PFSK-1 (cell line): Measurements from ENCODE around the gene MUSK.

ENCODE experiments used
- REST ChIP-seq, 2 experiments: IDR thresholded peaks; 2 replicates each; pipeline versions ENCODE4 v1.6.1 to v1.8.0; 2011 to 2012; ENCODE audit warnings: low read depth in 2 of 2, low read length in 2 of 2, control low read depth in 1 of 2, inconsistent platforms in 1 of 2, mild to moderate bottlenecking in 1 of 2, moderate library complexity in 1 of 2; ENCODE audit not compliant: insufficient read depth in 1 of 2
- TAF1 ChIP-seq: IDR thresholded peaks from 2 replicates; pipeline ENCODE4 v1.6.1; 2012; ENCODE audit warnings: low read length, control low read depth, borderline replicate concordance; ENCODE audit not compliant: insufficient read depth

DNA sequence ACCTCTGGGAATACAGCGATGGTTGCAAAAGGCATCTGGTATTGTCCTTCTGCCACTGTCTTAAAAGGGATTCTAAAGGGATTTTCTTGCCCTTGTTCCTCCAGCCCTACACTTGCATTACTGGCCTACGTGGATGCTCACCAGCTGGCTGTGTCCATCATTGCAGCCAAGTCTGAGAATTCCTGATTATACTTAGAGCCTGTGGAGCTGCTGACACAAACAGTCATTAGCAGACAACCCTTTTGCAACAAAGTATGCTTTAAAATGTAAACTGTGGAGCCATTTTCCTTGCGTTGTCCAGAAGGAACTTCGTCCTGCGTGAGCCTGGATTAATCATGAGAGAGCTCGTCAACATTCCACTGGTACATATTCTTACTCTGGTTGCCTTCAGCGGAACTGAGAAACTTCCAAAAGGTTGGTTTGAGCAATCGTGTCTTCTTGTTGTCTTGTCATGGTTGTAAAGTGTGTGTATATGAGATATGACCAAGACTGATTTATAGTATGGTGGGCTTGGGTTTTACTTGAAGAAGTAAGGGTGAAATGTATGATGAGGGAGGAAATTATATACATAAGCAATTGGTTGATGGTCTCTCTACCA, at the start of gene MUSK:
- TF ChIP-seq TAF1, result no peak
- no peak for TF ChIP-seq REST (IDR thresholded peaks at IDR 0.05; ENCODE audit: insufficient read depth in 1 of 2, low read depth in 2 of 2, low read length in 2 of 2)
